ENCODE results near the gene SPANXN2.

DNA sequence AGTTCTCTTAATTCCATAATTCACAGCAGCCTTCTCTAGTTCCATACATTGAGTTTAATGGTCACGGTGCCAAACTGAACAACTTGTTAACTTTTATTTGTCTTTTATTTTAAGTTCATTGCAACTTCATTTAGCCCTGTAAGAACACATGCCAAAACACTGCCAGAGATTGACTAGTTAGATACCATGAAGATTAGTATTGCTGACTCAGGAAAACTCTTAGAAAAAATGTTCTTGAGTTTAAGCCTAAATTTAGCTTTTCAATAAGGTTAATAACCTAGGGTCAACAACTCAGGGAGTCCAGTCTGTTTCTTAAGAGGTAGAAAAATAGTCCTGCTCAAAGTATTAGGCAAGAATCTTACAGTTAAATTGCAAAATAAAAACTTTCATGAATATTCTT, 25.7 kb downstream of the SPANXN2 start:
- TF ChIP-seq, protein P1, sequence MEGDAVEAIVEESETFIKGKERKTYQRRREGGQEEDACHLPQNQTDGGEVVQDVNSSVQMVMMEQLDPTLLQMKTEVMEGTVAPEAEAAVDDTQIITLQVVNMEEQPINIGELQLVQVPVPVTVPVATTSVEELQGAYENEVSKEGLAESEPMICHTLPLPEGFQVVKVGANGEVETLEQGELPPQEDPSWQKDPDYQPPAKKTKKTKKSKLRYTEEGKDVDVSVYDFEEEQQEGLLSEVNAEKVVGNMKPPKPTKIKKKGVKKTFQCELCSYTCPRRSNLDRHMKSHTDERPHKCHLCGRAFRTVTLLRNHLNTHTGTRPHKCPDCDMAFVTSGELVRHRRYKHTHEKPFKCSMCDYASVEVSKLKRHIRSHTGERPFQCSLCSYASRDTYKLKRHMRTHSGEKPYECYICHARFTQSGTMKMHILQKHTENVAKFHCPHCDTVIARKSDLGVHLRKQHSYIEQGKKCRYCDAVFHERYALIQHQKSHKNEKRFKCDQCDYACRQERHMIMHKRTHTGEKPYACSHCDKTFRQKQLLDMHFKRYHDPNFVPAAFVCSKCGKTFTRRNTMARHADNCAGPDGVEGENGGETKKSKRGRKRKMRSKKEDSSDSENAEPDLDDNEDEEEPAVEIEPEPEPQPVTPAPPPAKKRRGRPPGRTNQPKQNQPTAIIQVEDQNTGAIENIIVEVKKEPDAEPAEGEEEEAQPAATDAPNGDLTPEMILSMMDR (conservative IDR thresholded peaks at IDR 0.05) = no peak
- no peak for TF ChIP-seq ZFX (IDR thresholded peaks at IDR 0.05)
